ENCODE data around the gene DYRK4. TPM values are rescaled to one million over a fixed set of nuclear protein-coding genes. Genes with fewer than 3 reads are reported as not detected.

The DYRK4 gene
- total and polyA plus RNA-seq, 2 of the 4 experiments (the other 2 are of a cell fraction): 44.6 to 71.6 TPM

- intact Hi-C loops (cut with micrococcal nuclease): no loop called here
- H2AK5ac ChIP-seq (ENCODE audit: low read depth, low read length): no peak overlapping the region
- no peak overlapping the region for H3K56ac ChIP-seq (ENCODE audit: extremely low read depth, insufficient read depth, low read length)
- H3K9me3 ChIP-seq (ENCODE audit: control insufficient read depth, insufficient read depth, low read length): no peaks in the 10 kb centered on the region
- no peak overlapping the region for H4K5ac ChIP-seq (ENCODE audit: low read depth, low read length)
- no TSS peak for BruUV-seq (replicated peaks)
- DNase-seq (no peak), ATAC-seq (ENCODE audit: low read depth) (no peak)
- H2BK15ac ChIP-seq (ENCODE audit: low read depth, low read length): no peak overlapping the region
- no peak overlapping the region for H2AK9ac ChIP-seq (replicated peaks; ENCODE audit: low read depth, low read length, poor library complexity)
- no peaks in the 10 kb centered on the region for H3K36me3 ChIP-seq (ENCODE audit: control insufficient read depth, insufficient read depth, low read length)
- no peaks in the 10 kb centered on the region for H4K20me1 ChIP-seq (ENCODE audit: insufficient read depth, low read length)
- H2BK5ac ChIP-seq (ENCODE audit: low read depth, low read length, poor library complexity, severe bottlenecking): no peak overlapping the region
- no peaks in the 10 kb centered on the region for H3K79me1 ChIP-seq (ENCODE audit: low read depth in 1 of 2, low read length in 2 of 2)
- no peak overlapping the region for H4K8ac ChIP-seq (ENCODE audit: low read depth in 2 of 2, low read length in 2 of 2)
- no peaks in the 10 kb centered on the region for H3K9me1 ChIP-seq (ENCODE audit: insufficient read depth, low read length)
- in situ Hi-C loops (cut with MboI; ENCODE audit: low sequenced_read_pairs): no loop called here
- no peak overlapping the region for H2BK120ac ChIP-seq (ENCODE audit: low read depth, low read length)
- H3K27me3 ChIP-seq (ENCODE audit: control insufficient read depth, insufficient read depth, low read length): peaks cover 8% of the 10 kb centered on the region; the same call in 1 of the 2 replicates
- H3K18ac ChIP-seq (ENCODE audit: low read depth, low read length): no peak overlapping the region
- no peaks in the 10 kb centered on the region for H3K4me1 ChIP-seq (ENCODE audit: control insufficient read depth, insufficient read depth, low read length)
- H2AFZ ChIP-seq (replicated peaks; ENCODE audit: low read length, poor library complexity): no peak overlapping the region
- H3K4ac ChIP-seq (ENCODE audit: low read depth, low read length): no peak overlapping the region
- ChIA-PET CTCF (no interaction called here), POLR2A (ENCODE audit: unreplicated experiment) (no interaction called here)
- TF ChIP-seq CTCF (conservative IDR thresholded peaks at IDR 0.05; ENCODE audit: low read depth, low read length) (no peak), BHLHE40 (IDR thresholded peaks at IDR 0.05; ENCODE audit: low read depth, low read length) (no peak), ELK1 (IDR thresholded peaks at IDR 0.05; ENCODE audit: borderline replicate concordance, low read depth, low read length) (no peak), CHD1 (IDR thresholded peaks at IDR 0.05; ENCODE audit: low read depth, low read length) (no peak), MAFK (IDR thresholded peaks at IDR 0.05; ENCODE audit: low read depth, low read length) (no peak), USF2 (IDR thresholded peaks at IDR 0.05; ENCODE audit: low read depth, low read length) (no peak), CEBPB (IDR thresholded peaks at IDR 0.05; ENCODE audit: low read depth, low read length) (no peak), SMC3 (IDR thresholded peaks at IDR 0.05; ENCODE audit: low read depth, low read length) (no peak), FOS (IDR thresholded peaks at IDR 0.05; ENCODE audit: low read depth, low read length) (no peak), POLR2A (IDR thresholded peaks at IDR 0.05; ENCODE audit: low read depth, low read length) (no peak), MAZ (IDR thresholded peaks at IDR 0.05; ENCODE audit: borderline replicate concordance, low read depth, low read length) (no peak), RCOR1 (IDR thresholded peaks at IDR 0.05; ENCODE audit: insufficient replicate concordance, low read length) (no peak)
- no peak overlapping the region for H3K4me3 ChIP-seq (ENCODE audit: insufficient read depth, low read depth, low read length)
- dilution Hi-C loops (cut with HindIII; ENCODE audit: low sequenced_read_pairs, unreplicated experiment): no loop called here
- H4K91ac ChIP-seq (ENCODE audit: insufficient read depth, low read depth, low read length): no peak overlapping the region
- no peak overlapping the region for H3K4me2 ChIP-seq (ENCODE audit: low read depth, low read length)
- H3K14ac ChIP-seq (replicated peaks; ENCODE audit: low read depth, low read length): no peak overlapping the region
- H3K23ac ChIP-seq (ENCODE audit: low read depth, low read length): no peak overlapping the region
- 100% methylated on average over 3 of the region's 6 CpGs; no CpG with 5 or more reads in 1 of the 2 experiments for WGBS, 2 experiments (ENCODE audit: extremely low coverage in 2 of 2, insufficient read length in 1 of 2)
- H3K27ac ChIP-seq (ENCODE audit: insufficient read depth, low read length): no peak overlapping the region
- no peak overlapping the region for H3K9ac ChIP-seq (ENCODE audit: low read depth, low read length)
- H2BK20ac ChIP-seq (ENCODE audit: low read depth, low read length): no peak overlapping the region
Measured at GRCh38 chr12:4595881-4596280, 33.9 kb downstream of the DYRK4 start.

Measured in IMR-90 (cell line).